ENCODE measurements around the gene ANTXRL. TPM values are rescaled to one million over a fixed set of nuclear protein-coding genes. Genes with fewer than 3 reads are reported as not detected.
"Not testable (repeated sequence)": the region's sequence is repeated elsewhere in the genome, so short reads cannot be mapped to it uniquely, and the experiment has no call there.

ANTXRL gene
- total RNA-seq, 3 donors from 2014 or later = not detected

DNA sequence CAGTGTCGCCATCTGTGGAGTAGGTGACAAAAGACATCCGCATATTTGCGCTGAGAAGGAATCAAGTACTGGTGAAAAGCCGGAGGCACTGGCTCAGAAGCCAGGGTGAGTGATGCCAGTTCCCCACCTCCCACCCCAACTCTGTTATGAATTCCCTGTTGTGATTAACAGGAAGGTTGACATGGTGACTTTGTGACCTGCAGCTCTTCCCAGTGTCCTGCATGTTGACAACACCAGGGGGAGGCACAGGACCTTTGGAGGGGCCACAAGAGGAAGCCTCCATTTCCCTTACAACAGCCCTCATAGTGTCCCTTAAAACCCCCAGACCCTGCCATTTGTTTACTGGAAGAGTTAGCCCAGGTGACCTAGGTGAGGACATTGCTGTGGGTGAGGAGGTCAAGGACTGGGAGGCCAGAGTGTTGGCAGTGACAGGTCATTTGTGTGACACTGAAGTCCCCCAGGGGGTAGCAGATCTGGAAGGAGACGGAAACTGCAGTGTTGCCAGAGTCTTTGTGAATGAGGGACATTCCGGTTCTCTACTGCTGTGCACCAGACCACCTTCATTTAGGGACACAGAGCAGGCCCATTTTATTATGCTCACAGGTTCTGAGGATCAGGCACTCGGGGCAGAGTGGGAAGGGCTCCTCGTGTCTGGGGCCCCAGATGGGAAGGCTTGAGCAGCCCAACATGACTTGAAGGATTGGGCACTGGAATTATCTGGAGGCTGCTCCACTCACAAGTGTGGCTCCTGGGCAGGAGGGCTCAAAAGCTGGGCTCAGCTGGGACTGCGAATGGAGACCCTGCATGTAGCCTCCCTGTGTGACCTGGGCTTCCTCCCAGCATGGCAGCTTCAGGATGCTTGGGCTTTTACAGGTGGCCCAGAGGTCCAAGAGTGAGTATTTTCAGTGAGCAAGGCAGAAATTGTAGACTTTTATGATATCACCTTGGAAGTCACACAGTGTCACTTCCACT lies 13.0 kb upstream of the ANTXRL start:
- TF ChIP-seq, protein P1, sequence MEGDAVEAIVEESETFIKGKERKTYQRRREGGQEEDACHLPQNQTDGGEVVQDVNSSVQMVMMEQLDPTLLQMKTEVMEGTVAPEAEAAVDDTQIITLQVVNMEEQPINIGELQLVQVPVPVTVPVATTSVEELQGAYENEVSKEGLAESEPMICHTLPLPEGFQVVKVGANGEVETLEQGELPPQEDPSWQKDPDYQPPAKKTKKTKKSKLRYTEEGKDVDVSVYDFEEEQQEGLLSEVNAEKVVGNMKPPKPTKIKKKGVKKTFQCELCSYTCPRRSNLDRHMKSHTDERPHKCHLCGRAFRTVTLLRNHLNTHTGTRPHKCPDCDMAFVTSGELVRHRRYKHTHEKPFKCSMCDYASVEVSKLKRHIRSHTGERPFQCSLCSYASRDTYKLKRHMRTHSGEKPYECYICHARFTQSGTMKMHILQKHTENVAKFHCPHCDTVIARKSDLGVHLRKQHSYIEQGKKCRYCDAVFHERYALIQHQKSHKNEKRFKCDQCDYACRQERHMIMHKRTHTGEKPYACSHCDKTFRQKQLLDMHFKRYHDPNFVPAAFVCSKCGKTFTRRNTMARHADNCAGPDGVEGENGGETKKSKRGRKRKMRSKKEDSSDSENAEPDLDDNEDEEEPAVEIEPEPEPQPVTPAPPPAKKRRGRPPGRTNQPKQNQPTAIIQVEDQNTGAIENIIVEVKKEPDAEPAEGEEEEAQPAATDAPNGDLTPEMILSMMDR (IDR thresholded peaks at IDR 0.05) = no peak
- no peaks in the 10 kb centered on the region for H3K9me3 ChIP-seq
- DNase-seq = peak in 1 of 3 donors; percentile 33

DNA sequence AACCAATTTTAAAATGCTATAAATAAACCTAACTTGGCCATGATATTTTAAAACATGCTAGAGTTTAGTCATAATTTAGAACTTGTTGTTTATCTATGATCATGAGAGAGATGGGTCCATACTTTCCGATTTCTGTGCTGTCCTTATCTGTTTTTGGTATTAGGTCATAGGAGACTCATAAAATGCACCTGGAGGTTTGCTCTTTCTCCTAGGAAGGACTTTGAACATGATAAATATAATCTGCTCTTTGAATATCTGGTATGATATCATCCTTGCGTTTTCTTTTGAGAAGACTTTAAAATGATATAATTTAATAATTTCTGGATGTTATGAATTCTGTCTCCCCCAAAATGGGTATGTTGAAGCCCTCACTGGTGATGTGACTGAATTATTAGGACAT lies 9.0 kb upstream of the ANTXRL start:
- intact Hi-C loops (cut with DNase I, micrococcal nuclease) = no loop called here
- DNase-seq = no peak
- no peak overlapping the region for H3K4me3 ChIP-seq
- H3K4me1 ChIP-seq (ENCODE audit: low read depth) = peaks cover 5% of the 10 kb centered on the region
- H3K9me3 ChIP-seq = no peaks in the 10 kb centered on the region
- no peaks in the 10 kb centered on the region for H3K36me3 ChIP-seq (ENCODE audit: low read depth)
- peak; percentile 26 for ATAC-seq
- TF ChIP-seq, protein P1 (IDR thresholded peaks at IDR 0.05) = no peak

More for the DNA sequence above, 13.0 kb upstream of the ANTXRL start:
- Histone ChIP-seq H3K36me3 (ENCODE audit: low read depth) (no peaks in the 10 kb centered on the region), H3K4me3 (no peak overlapping the region), H3K4me1 (ENCODE audit: low read depth) (peaks cover 5% of the 10 kb centered on the region)
- peak; percentile 22 for ATAC-seq
- intact Hi-C loops (cut with DNase I, micrococcal nuclease) = no loop called here

DNA sequence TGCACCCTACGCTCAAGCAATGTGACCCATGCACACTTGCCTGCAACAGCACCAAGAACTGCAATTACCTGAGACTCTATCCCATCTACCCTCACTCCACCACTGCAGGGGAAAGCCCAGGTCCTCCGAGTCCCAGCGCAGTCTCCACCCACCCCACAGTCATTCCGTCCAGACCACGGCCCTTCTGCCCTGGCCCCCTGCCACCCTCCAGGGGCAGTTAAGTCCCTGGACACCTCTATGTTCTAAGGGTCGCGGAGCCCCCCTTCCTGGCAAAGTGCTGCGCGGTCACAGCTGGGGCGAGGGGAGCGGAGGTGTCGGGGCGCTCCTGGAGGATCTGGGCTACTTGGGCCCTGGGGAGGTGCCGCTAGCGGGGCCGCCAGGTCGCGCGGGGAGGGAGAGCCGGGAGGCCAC lies 4.4 kb upstream of the ANTXRL start:
- intact Hi-C loops (cut with DNase I, micrococcal nuclease) = loop anchor here in 1 of 2 donors (10.0 kb wide), 1 partner anchor 178 kb away; no protein-coding TSS in a partner anchor
- not testable (repeated sequence) for H3K36me3 ChIP-seq (ENCODE audit: low read depth); H3K4me3 ChIP-seq; DNase-seq; H3K9me3 ChIP-seq; ATAC-seq
- peaks cover 10% of the 10 kb centered on the region for H3K4me1 ChIP-seq (ENCODE audit: low read depth)

DNA sequence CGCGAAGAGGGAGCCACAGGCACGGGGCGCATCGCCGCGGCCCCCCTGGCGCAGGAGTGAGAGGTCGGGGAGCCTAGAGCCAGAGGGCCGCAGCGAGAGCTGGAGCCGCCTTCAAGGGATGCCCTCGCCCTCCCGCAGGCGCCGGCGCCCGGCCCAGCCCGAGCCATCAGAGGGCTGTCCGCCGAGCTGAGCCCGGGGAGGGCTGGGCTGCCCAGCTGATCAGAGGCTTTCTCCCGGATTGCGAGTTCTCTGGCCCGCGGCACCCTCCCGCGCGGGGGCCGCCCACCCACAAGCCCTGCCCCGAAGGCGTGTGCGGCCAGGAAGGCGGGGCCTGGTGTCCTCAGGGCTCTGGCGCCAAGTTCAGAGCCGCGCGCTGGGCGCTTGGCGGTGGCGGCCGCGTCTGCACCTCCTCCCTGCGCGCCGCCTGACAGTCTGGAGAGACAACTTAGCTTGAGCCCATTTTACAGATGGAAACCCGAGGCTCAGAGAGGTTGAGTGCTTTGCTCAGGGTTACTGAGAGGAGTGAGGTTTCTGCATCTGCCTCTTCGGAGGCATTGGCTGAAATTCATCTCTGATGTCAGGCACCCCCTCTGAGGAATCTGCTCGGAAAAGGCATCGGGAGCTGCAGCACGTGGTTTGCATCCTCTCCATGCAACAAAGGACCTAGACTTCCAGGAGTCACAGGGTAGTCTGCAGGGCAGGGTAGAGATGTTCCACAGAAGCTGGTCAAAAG lies 3.8 kb upstream of the ANTXRL start:
- peak; percentile 65 to 92 (median 90) for DNase-seq
- Histone ChIP-seq H3K4me1 (ENCODE audit: low read depth) (peaks cover 7% of the 10 kb centered on the region), H3K4me3 (no peak overlapping the region), H3K36me3 (ENCODE audit: low read depth) (no peaks in the 10 kb centered on the region), H3K9me3 (no peaks in the 10 kb centered on the region)
- intact Hi-C loops (cut with DNase I, micrococcal nuclease) = loop anchor here in 1 of 2 donors (10.0 kb wide), 1 partner anchor 178 kb away; no protein-coding TSS in a partner anchor
- TF ChIP-seq, protein P1 (IDR thresholded peaks at IDR 0.05) = no peak
- peak; percentile 83 for ATAC-seq

DNA sequence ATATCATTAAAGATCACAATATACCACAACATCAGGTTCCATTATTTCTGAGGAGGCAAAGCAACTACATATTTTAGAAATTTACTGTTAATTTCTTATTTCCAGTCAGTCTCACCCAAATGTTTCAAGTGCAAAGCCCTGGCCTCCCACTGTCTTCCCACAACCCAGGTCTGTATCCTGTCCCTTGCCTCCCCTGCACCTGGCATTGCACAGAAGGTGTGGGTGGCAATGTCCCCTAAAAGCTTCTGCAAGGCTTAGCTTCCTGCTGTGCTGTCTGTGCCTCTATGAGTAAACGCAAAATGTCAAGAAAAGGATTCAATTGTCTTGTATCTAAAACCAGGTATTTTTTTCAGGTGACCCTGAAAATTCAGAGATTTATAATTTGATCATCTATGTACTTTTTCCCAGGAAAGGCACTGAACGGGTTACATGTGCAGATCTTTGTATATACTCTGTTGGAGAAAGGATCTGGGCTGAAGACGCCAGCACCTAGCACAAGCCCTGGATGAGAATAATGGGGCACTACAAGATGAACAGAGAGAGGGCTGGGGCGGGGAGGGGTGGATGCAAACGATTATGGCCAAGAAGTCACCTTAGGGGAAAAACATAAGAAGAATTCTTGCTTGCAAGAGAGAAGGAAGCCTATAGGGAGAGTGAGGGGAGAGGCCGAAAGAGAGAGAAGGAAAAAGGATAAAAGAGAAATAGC lies 3.1 kb upstream of the ANTXRL start:
- intact Hi-C loops (cut with DNase I, micrococcal nuclease) = loop anchor here in 1 of 2 donors (10.0 kb wide), 1 partner anchor 179 kb away; no protein-coding TSS in a partner anchor

More for the DNA sequence above, 3.1 kb upstream of the ANTXRL start:
- TF ChIP-seq, protein P1 (IDR thresholded peaks at IDR 0.05) = no peak
- peak in 1 of 3 donors; percentile 14 for DNase-seq
- no peak for ATAC-seq
- Histone ChIP-seq H3K4me3 (no peak overlapping the region), H3K4me1 (ENCODE audit: low read depth) (peaks cover 5% of the 10 kb centered on the region), H3K9me3 (no peaks in the 10 kb centered on the region), H3K36me3 (ENCODE audit: low read depth) (no peaks in the 10 kb centered on the region)

Measured in mucosa of descending colon (tissue), 3 donors.